Parietal lobe (tissue), 2 donors: Measurements from ENCODE around the gene CYB5R3. TPM values are rescaled to one million over a fixed set of nuclear protein-coding genes. Genes with fewer than 3 reads are reported as not detected.

Source experiments
- small RNA-seq: library from RNA; depleted of rRNA; stranded (forward); fragments of <200 nt; gene quantifications from one replicate; pipeline ENCODE3, GENCODE V24; 2014; ENCODE audit warnings: low replicate concordance
- total RNA-seq: library from RNA; depleted of rRNA; stranded (reverse); fragments of >200 nt; gene quantifications from one replicate; pipeline ENCODE4 v1.2.3, GENCODE V29; 2014

CYB5R3 gene
- 27.5 TPM for total RNA-seq

DNA sequence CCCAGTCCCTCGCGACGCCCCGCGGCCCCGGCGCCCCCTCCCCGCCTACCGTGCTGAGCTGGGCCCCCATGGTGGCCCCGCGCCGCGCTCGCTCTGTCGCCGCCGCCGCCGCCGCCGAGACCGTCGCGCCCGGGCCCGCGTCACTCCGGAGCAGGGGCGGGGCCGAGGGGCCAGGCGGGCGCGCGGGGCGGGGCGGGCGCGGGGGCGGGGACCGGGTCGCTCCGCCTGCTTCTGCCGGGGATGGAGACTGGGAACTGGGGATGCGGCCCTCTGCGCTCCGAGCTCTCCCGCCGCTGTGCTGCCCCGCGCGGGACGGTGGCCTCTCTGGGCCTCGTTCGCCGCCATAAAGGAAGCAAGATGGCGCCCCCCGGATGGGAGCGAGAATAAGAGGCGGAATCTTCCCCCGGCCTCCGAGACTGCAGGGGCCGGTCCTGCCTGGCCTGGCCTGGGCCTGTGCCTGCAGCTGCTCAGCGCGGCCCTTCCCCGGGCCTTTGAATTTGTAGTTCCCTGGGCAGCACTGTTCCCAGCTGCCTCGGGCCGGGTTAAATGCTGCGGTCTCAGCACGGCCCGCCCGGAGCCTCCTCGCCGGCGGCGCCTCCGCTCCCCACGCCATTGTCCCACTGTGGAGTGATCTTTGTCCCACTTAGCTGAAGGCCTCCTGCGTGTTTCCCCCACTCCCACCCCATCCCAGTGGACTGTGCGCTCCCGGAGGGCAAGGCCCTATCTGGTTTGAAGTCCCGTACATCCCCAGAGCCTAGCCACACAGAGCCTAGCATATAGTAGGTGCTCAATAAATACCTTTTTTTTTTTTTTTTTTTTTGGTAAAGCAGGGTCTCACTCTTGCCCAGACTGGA is at the start of gene CYB5R3:
Gene CYB5R3 (minus strand): TSS at position 147 of the 854 bp plus-strand sequence. CDS start 77 bp downstream, at position 70.

GRCh38 chr22:42614312-42615091 is 34.7 kb downstream of the CYB5R3 start, which contains the start of gene POLDIP3:
Gene POLDIP3 (minus strand): TSS chr22:42614883. CDS start chr22:42614857, 26 bp downstream.

Small RNAs within 50 kb of the gene (small RNA-seq; reads per million reads assigned to genes)
- gene RNU6-513P, result not detected

Other genes with a start within 250 kb of the CYB5R3 start
- gene NFAM1, start 217.0 kb downstream of the CYB5R3 start, total RNA-seq, result 0.94 TPM
- gene RRP7A, start 129.6 kb downstream of the CYB5R3 start, total RNA-seq, result 28.5 TPM
- 5.3 TPM for gene SERHL2, start 95.4 kb downstream of the CYB5R3 start, total RNA-seq
- gene POLDIP3, start 34.5 kb downstream of the CYB5R3 start, total RNA-seq, result 34.1 TPM
- gene ATP5MGL, start 8.8 kb downstream of the CYB5R3 start, total RNA-seq, result 2.2 TPM
- 0.94 TPM for gene A4GALT, start 71.5 kb upstream of the CYB5R3 start, total RNA-seq
- 66.7 TPM for gene ARFGAP3, start 207.9 kb upstream of the CYB5R3 start, total RNA-seq